Nephron progenitor cell (in vitro differentiated cells): ENCODE measurements around the gene GALNT7.

ENCODE experiments used
- DNase-seq: peaks from one replicate; pipeline ENCODE4 v3.0.0; 2021
- H3K27ac Mint-ChIP-seq: 2 replicates; pipeline ENCODE4 v1.8.0; 2021; ENCODE audit warnings: mild to moderate bottlenecking, moderate library complexity, mixed read lengths
- H3K27me3 Mint-ChIP-seq: 2 replicates; pipeline ENCODE4 v1.8.0; 2021; ENCODE audit warnings: mild to moderate bottlenecking, low read depth, mixed read lengths; ENCODE audit not compliant: poor library complexity
- H3K36me3 Mint-ChIP-seq: 2 replicates; pipeline ENCODE4 v1.8.0; 2021; ENCODE audit warnings: low read depth, mixed read lengths
- H3K4me1 Mint-ChIP-seq: 2 replicates; pipeline ENCODE4 v1.8.0; 2021; ENCODE audit warnings: mixed read lengths
- H3K4me3 Mint-ChIP-seq: 2 replicates; pipeline ENCODE4 v1.8.0; 2021; ENCODE audit warnings: mild to moderate bottlenecking, moderate library complexity, mixed read lengths
- H3K9me3 Mint-ChIP-seq: 2 replicates; pipeline ENCODE4 v1.8.0; 2021; ENCODE audit warnings: mild to moderate bottlenecking, moderate library complexity, mixed read lengths
- TF ChIP-seq, protein P1 (sequence below): fragments of 200-600 bp; sonication (generic); IDR thresholded peaks from 2 replicates; pipeline ENCODE4 v1.5.0; 2021; ENCODE audit warnings: antibody characterized with exemption

The GALNT7 gene

DNA sequence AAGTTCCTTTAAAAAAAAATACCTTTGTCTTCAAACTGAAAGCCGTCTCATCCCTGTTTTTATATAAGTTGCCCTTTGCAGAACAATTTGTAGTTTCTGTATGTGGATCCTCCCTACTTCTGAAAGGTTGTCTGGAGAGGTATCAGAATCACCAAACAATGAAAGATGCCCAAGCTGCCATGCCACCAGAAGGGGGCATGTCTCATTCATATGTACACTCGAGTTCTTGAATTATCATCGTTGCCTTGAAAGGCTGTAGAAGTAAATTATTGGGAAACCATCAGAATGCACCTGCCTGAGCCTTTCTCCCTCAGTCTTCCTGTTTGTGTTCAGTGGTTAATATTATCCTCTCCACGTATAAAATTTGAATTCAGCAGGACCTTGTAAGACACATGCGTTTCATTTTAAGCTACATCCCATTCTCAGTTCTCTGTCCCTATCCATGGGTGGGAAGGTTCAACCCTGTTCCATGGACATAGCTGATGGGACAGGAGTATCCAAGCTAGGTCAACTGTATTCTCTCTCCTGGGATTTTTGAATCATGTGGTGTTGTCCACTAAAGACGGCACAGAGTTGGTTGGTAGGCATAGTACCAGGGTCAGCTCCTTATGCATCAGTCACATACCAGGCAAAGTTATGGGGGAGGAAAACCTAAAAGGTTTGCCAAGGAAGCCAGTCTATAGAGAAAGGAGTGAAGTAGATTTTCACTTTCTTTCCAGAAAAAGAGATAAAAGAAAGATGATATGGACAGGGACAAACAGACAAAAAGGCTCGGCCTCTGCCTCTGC, 24.0 kb downstream of the GALNT7 start:
- Mint-ChIP-seq H3K27me3 (no peaks in the 10 kb centered on the region), H3K9me3 (no peaks in the 10 kb centered on the region), H3K4me1 (peaks cover 11% of the 10 kb centered on the region), H3K27ac (no peak overlapping the region), H3K36me3 (peaks cover 10% of the 10 kb centered on the region), H3K4me3 (no peak overlapping the region)
- TF ChIP-seq, protein P1, sequence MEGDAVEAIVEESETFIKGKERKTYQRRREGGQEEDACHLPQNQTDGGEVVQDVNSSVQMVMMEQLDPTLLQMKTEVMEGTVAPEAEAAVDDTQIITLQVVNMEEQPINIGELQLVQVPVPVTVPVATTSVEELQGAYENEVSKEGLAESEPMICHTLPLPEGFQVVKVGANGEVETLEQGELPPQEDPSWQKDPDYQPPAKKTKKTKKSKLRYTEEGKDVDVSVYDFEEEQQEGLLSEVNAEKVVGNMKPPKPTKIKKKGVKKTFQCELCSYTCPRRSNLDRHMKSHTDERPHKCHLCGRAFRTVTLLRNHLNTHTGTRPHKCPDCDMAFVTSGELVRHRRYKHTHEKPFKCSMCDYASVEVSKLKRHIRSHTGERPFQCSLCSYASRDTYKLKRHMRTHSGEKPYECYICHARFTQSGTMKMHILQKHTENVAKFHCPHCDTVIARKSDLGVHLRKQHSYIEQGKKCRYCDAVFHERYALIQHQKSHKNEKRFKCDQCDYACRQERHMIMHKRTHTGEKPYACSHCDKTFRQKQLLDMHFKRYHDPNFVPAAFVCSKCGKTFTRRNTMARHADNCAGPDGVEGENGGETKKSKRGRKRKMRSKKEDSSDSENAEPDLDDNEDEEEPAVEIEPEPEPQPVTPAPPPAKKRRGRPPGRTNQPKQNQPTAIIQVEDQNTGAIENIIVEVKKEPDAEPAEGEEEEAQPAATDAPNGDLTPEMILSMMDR = no peak
- DNase-seq = no peak

DNA sequence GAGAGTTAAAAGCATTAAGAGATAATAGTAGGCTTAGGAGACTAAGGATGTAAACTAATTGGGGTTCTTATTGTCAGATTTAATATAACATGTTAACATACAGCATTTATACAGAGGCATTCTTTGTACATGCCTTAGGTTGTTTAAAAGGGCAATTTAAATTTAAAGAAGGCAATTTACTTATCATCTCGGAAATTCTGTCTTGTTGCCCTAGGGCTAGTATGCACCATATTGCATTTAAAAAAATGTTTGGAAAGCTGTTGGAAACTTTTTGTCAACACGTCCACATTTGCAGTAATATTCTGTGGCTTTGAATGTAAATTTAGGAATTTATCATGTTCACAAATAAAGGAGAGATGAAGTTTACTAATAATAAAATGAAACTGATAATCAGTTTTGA, 25.5 kb downstream of the GALNT7 start:
- Mint-ChIP-seq H3K36me3 (peaks cover 11% of the 10 kb centered on the region), H3K4me1 (peaks cover 5% of the 10 kb centered on the region), H3K4me3 (no peak overlapping the region), H3K27me3 (no peaks in the 10 kb centered on the region), H3K9me3 (no peaks in the 10 kb centered on the region), H3K27ac (no peak overlapping the region)
- no peak for DNase-seq
- TF ChIP-seq, protein P1 = no peak

DNA sequence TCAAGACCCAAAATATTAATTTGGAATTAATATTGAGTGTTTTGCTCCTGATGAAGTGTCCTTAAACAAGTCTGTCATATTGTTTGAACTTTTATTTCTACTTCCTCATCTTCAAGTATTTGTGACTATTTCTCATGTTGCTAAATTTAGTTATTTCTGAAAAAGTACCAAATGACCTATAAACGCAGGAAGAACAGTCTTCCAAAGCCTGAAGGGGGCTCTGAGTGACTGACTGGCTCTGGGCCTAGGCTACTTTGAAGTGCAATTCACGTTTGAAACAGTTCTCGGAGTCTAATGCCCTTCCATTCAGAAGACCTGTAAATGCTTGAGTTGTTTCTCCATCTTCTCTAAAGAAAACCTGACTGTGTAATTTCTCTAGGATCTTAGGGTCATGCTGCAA, 26.5 kb downstream of the GALNT7 start:
- Mint-ChIP-seq H3K27ac (peak overlapping the region; percentile 38), H3K4me3 (no peak overlapping the region), H3K36me3 (peaks cover 11% of the 10 kb centered on the region), H3K4me1 (peaks cover 4% of the 10 kb centered on the region), H3K9me3 (no peaks in the 10 kb centered on the region), H3K27me3 (no peaks in the 10 kb centered on the region)
- no peak for DNase-seq
- TF ChIP-seq, protein P1 = no peak

DNA sequence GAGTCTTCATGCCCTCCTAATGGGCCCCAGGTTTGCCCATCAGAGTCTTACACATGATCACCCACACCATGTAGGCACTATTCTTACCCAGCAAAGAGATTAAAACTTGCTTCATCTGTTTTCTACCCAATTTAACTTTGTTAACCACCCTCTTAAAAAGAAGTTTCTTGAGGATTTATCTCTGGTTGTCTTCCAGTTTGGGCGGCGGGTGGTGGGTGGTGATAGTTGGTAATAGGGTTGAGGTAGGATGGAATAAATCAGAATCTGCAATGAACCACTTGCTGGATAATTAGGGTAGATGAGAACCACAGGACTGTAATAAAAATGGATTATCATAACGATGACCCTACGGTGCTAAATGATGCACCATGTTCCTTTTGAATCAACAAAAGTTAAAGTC, 30.9 kb downstream of the GALNT7 start:
- TF ChIP-seq, protein P1 = no peak
- no peak for DNase-seq
- Mint-ChIP-seq H3K9me3 (peaks cover 15% of the 10 kb centered on the region), H3K27ac (no peak overlapping the region), H3K4me3 (no peak overlapping the region), H3K27me3 (no peaks in the 10 kb centered on the region), H3K4me1 (no peaks in the 10 kb centered on the region), H3K36me3 (peaks cover 29% of the 10 kb centered on the region)

DNA sequence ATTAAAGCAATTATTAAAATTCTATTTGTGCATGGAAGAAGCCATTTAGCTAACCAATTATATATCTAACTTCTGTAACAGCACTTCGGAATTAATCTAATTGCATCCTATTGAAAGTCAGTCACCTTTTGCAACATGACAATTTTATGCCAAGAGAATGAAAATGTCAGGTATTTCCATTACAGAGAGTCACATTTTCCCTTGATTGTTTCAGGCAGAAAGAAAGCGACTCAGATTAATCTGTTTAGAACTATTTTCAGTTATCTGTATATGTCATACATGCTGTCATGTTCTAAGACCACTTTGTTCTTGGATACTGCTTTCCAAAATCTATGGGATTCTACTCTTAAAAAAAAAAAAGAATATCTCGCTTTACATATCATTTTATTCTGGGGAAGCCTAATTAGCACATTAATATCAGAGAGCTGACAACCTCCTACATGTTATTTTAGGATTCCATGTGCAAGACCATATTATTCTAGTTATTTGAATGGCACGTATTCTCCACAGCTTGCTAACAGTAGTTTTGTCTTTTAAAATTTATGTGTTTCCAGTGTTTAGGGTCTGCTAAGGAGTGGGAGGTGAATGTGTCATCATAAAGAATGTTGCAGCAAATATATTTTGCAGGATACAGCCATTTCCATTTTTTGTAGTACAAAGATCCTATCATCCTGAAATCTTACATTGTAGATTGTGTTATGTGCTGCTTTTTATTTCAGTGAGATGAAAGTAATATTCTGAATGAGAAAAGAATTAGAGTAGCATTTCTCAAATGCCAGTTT, 31.7 kb downstream of the GALNT7 start:
- Mint-ChIP-seq H3K27me3 (no peaks in the 10 kb centered on the region), H3K4me1 (no peaks in the 10 kb centered on the region), H3K27ac (no peak overlapping the region), H3K9me3 (peaks cover 19% of the 10 kb centered on the region), H3K36me3 (peaks cover 35% of the 10 kb centered on the region), H3K4me3 (no peak overlapping the region)
- TF ChIP-seq, protein P1 = no peak
- no peak for DNase-seq
